Measurements from ENCODE around the gene F5. TPM values are rescaled to one million over a fixed set of nuclear protein-coding genes. Genes with fewer than 3 reads are reported as not detected.
A peak's percentile ranks its signal among the peaks of the same experiment; 100 is the strongest.

Gene F5
- total and polyA plus RNA-seq, 2 of the 13 experiments (the other 11 are each of a cell fraction or from before 2014, with no cell fraction given): 38.3 to 64.0 TPM

DNA sequence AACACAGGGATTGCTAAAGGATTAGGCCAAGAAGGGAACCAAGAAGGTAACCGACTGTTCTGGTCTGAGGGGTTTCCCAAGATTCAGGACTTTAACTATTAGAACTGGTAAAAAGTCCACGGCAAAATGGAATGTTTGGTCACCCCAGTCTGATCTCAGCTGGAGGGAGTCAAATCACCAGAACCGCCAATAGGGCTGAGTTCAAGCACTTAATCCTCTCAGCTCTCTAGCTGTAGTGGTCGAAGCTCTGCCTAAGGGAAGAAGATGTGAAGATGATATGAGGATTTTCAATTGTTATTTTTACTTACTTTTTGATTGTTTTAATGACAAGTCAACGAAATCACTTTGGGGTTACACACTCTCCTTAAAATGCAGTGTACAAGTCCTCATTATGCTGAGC lies 29.1 kb downstream of the F5 start:
- BruUV-seq (replicated peaks): no TSS peak
- intact Hi-C loops (cut with micrococcal nuclease; ENCODE audit: unreplicated experiment) (no loop called here), in situ Hi-C loops (cut with HindIII; ENCODE audit: extremely low pct_ligation_motif_present, low pct_unique_long_range_greater_than_20kb) (no loop called here)
- H3K27me3 ChIP-seq (ENCODE audit: control insufficient read depth in 1 of 2, insufficient read depth in 2 of 2, low read length in 2 of 2): no peaks in the 10 kb centered on the region
- ATAC-seq: no peak
- H3K27ac ChIP-seq (ENCODE audit: extremely low read length, insufficient read depth, low read length): no peak overlapping the region
- TF ChIP-seq ZNF282 (IDR thresholded peaks at IDR 0.05; ENCODE audit: partially characterized antibody) (no peak), ZNF343 (CRISPR knock-in tag; IDR thresholded peaks at IDR 0.05) (no peak)
- CTCF ChIA-PET (ENCODE audit: low intra/inter-chr PET ratio, low total read pairs): no interaction called here
- no peak for DNase-seq (ENCODE audit: low spot score)
- POLR2A ChIA-PET: interaction anchor here (1.6 kb wide), 1 partner anchor 29 kb away, joined by 6 read pairs; the partner anchor contains the start of gene F5
- H3K36me3 ChIP-seq (replicated peaks in 1 of 2; ENCODE audit: control insufficient read depth in 1 of 2, insufficient read depth in 2 of 2, low read length in 2 of 2): peaks cover 26 to 71% of the 10 kb centered on the region in 2 experiments
- no peak overlapping the region for H2AFZ ChIP-seq (ENCODE audit: low read length)
- WGBS (ENCODE audit: low lambda C conversion rate): 94% methylated on average over 5 of the region's 5 CpGs
- no peaks in the 10 kb centered on the region for H3K4me1 ChIP-seq (ENCODE audit: insufficient read depth, low read length)
- H3K9ac ChIP-seq (ENCODE audit: insufficient read depth, low read depth, low read length): no peak overlapping the region
- no peaks in the 10 kb centered on the region for H3K79me2 ChIP-seq (ENCODE audit: insufficient read depth, low read length)
- FAIRE-seq: no peak
- H3K4me3 ChIP-seq (replicated peaks in 1 of 3; ENCODE audit: insufficient read depth in 1 of 3, low read depth in 2 of 3, low read length in 3 of 3): no peak overlapping the region
- H3K4me2 ChIP-seq (ENCODE audit: low read depth, low read length): no peak overlapping the region
- no peaks in the 10 kb centered on the region for H3K9me3 ChIP-seq (ENCODE audit: low read length)
- no peaks in the 10 kb centered on the region for H4K20me1 ChIP-seq (ENCODE audit: insufficient read depth, low read length)

GRCh38 chr1:169550294-169550693 lies 36.0 kb downstream of the F5 start:
- Histone ChIP-seq H3K79me2 (ENCODE audit: insufficient read depth, low read length) (no peaks in the 10 kb centered on the region), H3K9me3 (ENCODE audit: low read length) (no peaks in the 10 kb centered on the region), H3K27me3 (ENCODE audit: control insufficient read depth in 1 of 2, insufficient read depth in 2 of 2, low read length in 2 of 2) (no peaks in the 10 kb centered on the region), H4K20me1 (ENCODE audit: insufficient read depth, low read length) (peaks cover 7% of the 10 kb centered on the region; the same call in 1 of the 2 replicates), H3K9ac (ENCODE audit: insufficient read depth, low read depth, low read length) (no peak overlapping the region), H3K4me2 (ENCODE audit: low read depth, low read length) (no peak overlapping the region), H2AFZ (ENCODE audit: low read length) (no peak overlapping the region), H3K27ac (ENCODE audit: extremely low read length, insufficient read depth, low read length) (no peak overlapping the region), H3K4me1 (ENCODE audit: insufficient read depth, low read length) (peaks cover 14% of the 10 kb centered on the region), H3K4me3 (replicated peaks in 1 of 3; ENCODE audit: insufficient read depth in 1 of 3, low read depth in 2 of 3, low read length in 3 of 3) (no peak overlapping the region), H3K36me3 (replicated peaks in 1 of 2; ENCODE audit: control insufficient read depth in 1 of 2, insufficient read depth in 2 of 2, low read length in 2 of 2) (peaks cover 15 to 70% of the 10 kb centered on the region in 2 experiments)
- no TSS peak for BruUV-seq (replicated peaks)
- FAIRE-seq (no peak), DNase-seq (ENCODE audit: low spot score) (peak; percentile 58), ATAC-seq (peak; percentile 80)
- POLR2A ChIA-PET: interaction anchor here (1.1 to 1.7 kb wide), 2 partner anchors 16 to 36 kb away, joined by 3 to 7 read pairs; partner anchors contain the start of gene F5
- intact Hi-C loops (cut with micrococcal nuclease; ENCODE audit: unreplicated experiment) (loop anchor here (1.0 kb wide), 3 partner anchors 36 to 259 kb away; partner anchors contain the start of gene F5), in situ Hi-C loops (cut with HindIII; ENCODE audit: extremely low pct_ligation_motif_present, low pct_unique_long_range_greater_than_20kb) (no loop called here)
- CTCF ChIA-PET (ENCODE audit: low intra/inter-chr PET ratio, low total read pairs): interaction anchor here (0.7 to 1.7 kb wide), 3 partner anchors 39 to 259 kb away, joined by 4 to 15 read pairs (median 10); partner anchors contain the start of gene SELL
- 44% methylated on average over 4 of the region's 4 CpGs for WGBS (ENCODE audit: low lambda C conversion rate)
- TF ChIP-seq ZBTB37 (CRISPR knock-in tag; IDR thresholded peaks at IDR 0.05) (no peak), HNF4A (CRISPR knock-in tag; IDR thresholded peaks at IDR 0.05) (no peak), ZSCAN30 (CRISPR knock-in tag; IDR thresholded peaks at IDR 0.05) (no peak), SMC3 (IDR thresholded peaks at IDR 0.05; ENCODE audit: low read length) (peak; percentile 69; the same call in 1 of the 2 replicates), ZNF513 (CRISPR knock-in tag; conservative IDR thresholded peaks at IDR 0.05) (no peak), RAD21 (CRISPR knock-in tag; IDR thresholded peaks at IDR 0.05) (peak; percentile 55; the same call in 1 of the 2 replicates), STAG1 (CRISPR knock-in tag; IDR thresholded peaks at IDR 0.05) (peak; percentile 67), NFKBIZ (CRISPR knock-in tag; IDR thresholded peaks at IDR 0.05) (no peak), ZSCAN21 (CRISPR knock-in tag; IDR thresholded peaks at IDR 0.05; ENCODE audit: borderline replicate concordance) (no peak)
- TF ChIP-seq, protein P1, sequence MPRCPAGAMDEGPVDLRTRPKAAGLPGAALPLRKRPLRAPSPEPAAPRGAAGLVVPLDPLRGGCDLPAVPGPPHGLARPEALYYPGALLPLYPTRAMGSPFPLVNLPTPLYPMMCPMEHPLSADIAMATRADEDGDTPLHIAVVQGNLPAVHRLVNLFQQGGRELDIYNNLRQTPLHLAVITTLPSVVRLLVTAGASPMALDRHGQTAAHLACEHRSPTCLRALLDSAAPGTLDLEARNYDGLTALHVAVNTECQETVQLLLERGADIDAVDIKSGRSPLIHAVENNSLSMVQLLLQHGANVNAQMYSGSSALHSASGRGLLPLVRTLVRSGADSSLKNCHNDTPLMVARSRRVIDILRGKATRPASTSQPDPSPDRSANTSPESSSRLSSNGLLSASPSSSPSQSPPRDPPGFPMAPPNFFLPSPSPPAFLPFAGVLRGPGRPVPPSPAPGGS (CRISPR knock-in tag; IDR thresholded peaks at IDR 0.05): no peak
- TF ChIP-seq, protein P2, sequence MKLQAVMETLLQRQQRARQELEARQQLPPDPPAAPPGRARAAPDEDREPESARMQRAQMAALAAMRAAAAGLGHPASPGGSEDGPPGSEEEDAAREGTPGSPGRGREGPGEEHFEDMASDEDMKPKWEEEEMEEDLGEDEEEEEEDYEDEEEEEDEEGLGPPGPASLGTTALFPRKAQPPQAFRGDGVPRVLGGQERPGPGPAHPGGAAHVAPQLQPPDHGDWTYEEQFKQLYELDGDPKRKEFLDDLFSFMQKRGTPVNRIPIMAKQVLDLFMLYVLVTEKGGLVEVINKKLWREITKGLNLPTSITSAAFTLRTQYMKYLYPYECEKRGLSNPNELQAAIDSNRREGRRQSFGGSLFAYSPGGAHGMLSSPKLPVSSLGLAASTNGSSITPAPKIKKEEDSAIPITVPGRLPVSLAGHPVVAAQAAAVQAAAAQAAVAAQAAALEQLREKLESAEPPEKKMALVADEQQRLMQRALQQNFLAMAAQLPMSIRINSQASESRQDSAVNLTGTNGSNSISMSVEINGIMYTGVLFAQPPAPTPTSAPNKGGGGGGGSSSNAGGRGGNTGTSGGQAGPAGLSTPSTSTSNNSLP (IDR thresholded peaks at IDR 0.05; ENCODE audit: low read depth, low read length): peak; percentile 64; the same call in 1 of the 2 replicates

All from HepG2 (cell line).